A549 (cell line): Measurements from ENCODE around the gene TRIM45.

Source experiments
- CEBPB ChIP-seq, 2 experiments: fragments of >200 bp in 1 of 2; sonication (Bioruptor Twin) in 1 of 2; formaldehyde crosslinking in 1 of 2; IDR thresholded peaks; 2 replicates each; pipeline ENCODE4 v1.6.1; 2012 to 2016
- EHMT2 ChIP-seq: fragments of 200-600 bp; sonication (generic); IDR thresholded peaks from 2 replicates; pipeline ENCODE4 v1.6.1; 2016; ENCODE audit warnings: antibody characterized with exemption, low read depth, mild to moderate bottlenecking, moderate library complexity
- FOXS1 ChIP-seq: fragments of 250-450 bp; sonication (Bioruptor Pico); IDR thresholded peaks from 2 replicates; pipeline ENCODE4 v1.5.0; 2020; ENCODE audit warnings: mild to moderate bottlenecking, moderate library complexity
- MYC ChIP-seq: IDR thresholded peaks from 2 replicates; pipeline ENCODE4 v1.6.1; 2012; ENCODE audit warnings: mild to moderate bottlenecking, inconsistent platforms, low read length, improper control_type of control experiment, borderline replicate concordance
- POLR2A ChIP-seq: IDR thresholded peaks from 2 replicates; pipeline ENCODE4 v1.6.1; 2012; ENCODE audit warnings: mild to moderate bottlenecking, low read length
- RFX5 ChIP-seq: fragments of 450-650 bp; IDR thresholded peaks from 2 replicates; pipeline ENCODE4 v1.7.1; 2014; ENCODE audit warnings: antibody characterized with exemption, mild to moderate bottlenecking, moderate library complexity
- RNF2 ChIP-seq: fragments of 200-600 bp; sonication (generic); IDR thresholded peaks from 2 replicates; pipeline ENCODE4 v1.6.1; 2016; ENCODE audit warnings: low read depth, mild to moderate bottlenecking, antibody characterized with exemption, moderate library complexity, borderline replicate concordance
- TF ChIP-seq, protein P1 (sequence below): fragments of >200 bp; sonication (Bioruptor Twin); formaldehyde crosslinking; IDR thresholded peaks from 3 replicates; pipeline ENCODE4 v1.5.1; 2016
- TF ChIP-seq, protein P2 (sequence below): IDR thresholded peaks from 2 replicates; pipeline ENCODE4 v1.6.1; 2012
- TF ChIP-seq, protein P3 (sequence below): fragments of 450-650 bp; IDR thresholded peaks from 2 replicates; pipeline ENCODE4 v1.6.1; 2014; ENCODE audit warnings: antibody characterized with exemption

DNA sequence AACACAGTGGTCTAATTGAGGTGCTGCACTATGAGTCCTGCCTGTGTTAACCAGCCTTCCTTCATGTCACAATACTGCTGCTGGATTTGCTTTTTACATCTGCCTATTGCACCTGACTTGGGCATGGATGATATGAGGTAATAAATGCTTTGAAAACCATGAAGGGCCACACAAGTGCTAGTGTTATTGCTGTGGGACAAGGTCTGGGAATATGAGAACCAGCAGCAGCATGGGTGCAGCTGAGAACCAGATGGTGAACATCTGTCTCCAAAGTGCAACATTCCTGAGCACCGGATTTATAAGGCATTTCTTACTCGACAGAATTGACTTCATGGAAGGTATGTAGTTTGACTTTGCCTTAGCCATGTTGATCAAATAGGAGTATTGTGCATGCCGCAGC, 16.6 kb downstream of the TRIM45 start:
- TF ChIP-seq MYC (no peak), FOXS1 (CRISPR knock-in tag) (no peak), POLR2A (no peak), CEBPB (IDR thresholded peaks at IDR 0.05) (no peak), RNF2 (no peak), EHMT2 (no peak), RFX5 (no peak)
- TF ChIP-seq, protein P1, sequence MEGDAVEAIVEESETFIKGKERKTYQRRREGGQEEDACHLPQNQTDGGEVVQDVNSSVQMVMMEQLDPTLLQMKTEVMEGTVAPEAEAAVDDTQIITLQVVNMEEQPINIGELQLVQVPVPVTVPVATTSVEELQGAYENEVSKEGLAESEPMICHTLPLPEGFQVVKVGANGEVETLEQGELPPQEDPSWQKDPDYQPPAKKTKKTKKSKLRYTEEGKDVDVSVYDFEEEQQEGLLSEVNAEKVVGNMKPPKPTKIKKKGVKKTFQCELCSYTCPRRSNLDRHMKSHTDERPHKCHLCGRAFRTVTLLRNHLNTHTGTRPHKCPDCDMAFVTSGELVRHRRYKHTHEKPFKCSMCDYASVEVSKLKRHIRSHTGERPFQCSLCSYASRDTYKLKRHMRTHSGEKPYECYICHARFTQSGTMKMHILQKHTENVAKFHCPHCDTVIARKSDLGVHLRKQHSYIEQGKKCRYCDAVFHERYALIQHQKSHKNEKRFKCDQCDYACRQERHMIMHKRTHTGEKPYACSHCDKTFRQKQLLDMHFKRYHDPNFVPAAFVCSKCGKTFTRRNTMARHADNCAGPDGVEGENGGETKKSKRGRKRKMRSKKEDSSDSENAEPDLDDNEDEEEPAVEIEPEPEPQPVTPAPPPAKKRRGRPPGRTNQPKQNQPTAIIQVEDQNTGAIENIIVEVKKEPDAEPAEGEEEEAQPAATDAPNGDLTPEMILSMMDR = no peak
- TF ChIP-seq, protein P2, sequence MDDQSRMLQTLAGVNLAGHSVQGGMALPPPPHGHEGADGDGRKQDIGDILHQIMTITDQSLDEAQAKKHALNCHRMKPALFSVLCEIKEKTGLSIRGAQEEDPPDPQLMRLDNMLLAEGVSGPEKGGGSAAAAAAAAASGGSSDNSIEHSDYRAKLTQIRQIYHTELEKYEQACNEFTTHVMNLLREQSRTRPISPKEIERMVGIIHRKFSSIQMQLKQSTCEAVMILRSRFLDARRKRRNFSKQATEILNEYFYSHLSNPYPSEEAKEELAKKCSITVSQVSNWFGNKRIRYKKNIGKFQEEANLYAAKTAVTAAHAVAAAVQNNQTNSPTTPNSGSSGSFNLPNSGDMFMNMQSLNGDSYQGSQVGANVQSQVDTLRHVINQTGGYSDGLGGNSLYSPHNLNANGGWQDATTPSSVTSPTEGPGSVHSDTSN = no peak
- TF ChIP-seq, protein P3, sequence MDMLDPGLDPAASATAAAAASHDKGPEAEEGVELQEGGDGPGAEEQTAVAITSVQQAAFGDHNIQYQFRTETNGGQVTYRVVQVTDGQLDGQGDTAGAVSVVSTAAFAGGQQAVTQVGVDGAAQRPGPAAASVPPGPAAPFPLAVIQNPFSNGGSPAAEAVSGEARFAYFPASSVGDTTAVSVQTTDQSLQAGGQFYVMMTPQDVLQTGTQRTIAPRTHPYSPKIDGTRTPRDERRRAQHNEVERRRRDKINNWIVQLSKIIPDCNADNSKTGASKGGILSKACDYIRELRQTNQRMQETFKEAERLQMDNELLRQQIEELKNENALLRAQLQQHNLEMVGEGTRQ = no peak
